Erythroblast (primary cell): ENCODE data around the gene DDIT4.

Source experiments
- DNase-seq, 2 experiments: peaks; one replicate each; lab custom pipeline; 2025; lab: John Stamatoyannopoulos, UW
- GATA1 ChIP-seq: IDR thresholded peaks from 2 replicates; pipeline ENCODE4 v1.6.1; 2011; ENCODE audit warnings: low read depth, mild to moderate bottlenecking, control low read depth, low read length, moderate library complexity
- POLR2A ChIP-seq: IDR thresholded peaks from 2 replicates; pipeline ENCODE4 v1.6.1; 2011; ENCODE audit warnings: mild to moderate bottlenecking, low read length

DDIT4 gene

GRCh38 chr10:72318418-72319262 is 44.9 kb downstream of the DDIT4 start:
- TF ChIP-seq GATA1, result no peak
- TF ChIP-seq POLR2A, result no peak
- no peak for DNase-seq

DNA sequence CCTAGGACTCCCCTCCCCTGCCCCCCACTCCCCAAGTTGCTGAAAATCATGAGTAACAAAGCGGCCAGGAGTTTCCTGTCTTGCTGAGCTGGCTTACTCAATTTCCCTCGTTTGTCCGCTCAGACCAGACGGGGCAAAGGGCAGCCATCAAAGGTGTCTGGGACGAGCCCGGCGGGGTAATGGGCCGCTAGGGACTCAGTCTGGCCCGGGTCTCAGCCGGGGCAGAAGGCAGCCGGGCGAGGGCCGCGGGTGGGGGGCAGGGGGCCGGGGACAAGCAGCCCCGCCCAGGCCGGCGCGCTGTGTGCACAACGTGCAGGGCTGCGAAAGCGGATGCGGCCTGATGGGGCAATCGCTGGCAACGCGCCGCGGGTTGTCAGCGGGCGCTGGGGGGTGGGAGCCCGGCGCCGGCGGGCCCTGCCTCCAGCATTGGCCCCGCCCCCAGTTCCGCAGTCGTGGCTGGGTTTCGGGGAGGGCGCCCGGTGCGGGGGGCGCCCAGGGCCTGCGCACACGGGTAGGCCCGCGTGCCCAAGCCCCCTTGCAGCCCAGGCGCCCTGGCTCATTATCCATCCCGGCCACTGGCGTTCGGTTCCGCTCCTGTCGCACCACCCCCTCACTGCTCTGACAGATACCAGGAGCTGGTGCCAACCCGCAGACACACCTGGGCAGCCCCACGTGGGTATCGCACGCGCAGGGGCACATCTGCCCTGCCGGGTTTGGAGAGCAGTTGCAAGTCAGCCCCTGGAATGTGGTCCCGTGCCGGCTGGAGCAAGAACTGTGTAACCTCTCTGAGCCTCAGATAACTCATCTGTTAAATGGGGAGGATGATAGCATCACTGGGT is 45.9 kb downstream of the DDIT4 start:
- DNase-seq, result peak; percentile 94 to 98
- TF ChIP-seq POLR2A, result no peak
- TF ChIP-seq GATA1, result no peak

- TF ChIP-seq GATA1, result peak; percentile 72
- peak; percentile 91 for TF ChIP-seq POLR2A
- DNase-seq, result peak; percentile 99
Observed at GRCh38 chr10:72320676-72321247, 47.0 kb downstream of the DDIT4 start.

GRCh38 chr10:72321248-72322029 is 47.7 kb downstream of the DDIT4 start:
- no peak for TF ChIP-seq POLR2A
- peak; percentile 68 to 85 for DNase-seq

DNA sequence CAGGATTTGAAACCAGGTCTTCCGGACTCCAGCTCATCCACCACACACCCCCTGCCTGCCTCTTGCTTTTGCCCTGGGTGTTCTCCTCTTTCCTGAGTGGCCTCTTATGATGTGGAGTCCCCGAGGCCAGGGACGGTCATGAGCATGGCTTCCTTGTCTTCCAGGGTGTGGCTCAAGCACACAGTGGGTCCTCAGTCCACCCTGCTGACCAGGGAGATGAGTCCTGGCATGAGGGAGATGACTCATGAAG is 48.2 kb downstream of the DDIT4 start:
- TF ChIP-seq GATA1, result no peak
- DNase-seq, result no peak

DNA sequence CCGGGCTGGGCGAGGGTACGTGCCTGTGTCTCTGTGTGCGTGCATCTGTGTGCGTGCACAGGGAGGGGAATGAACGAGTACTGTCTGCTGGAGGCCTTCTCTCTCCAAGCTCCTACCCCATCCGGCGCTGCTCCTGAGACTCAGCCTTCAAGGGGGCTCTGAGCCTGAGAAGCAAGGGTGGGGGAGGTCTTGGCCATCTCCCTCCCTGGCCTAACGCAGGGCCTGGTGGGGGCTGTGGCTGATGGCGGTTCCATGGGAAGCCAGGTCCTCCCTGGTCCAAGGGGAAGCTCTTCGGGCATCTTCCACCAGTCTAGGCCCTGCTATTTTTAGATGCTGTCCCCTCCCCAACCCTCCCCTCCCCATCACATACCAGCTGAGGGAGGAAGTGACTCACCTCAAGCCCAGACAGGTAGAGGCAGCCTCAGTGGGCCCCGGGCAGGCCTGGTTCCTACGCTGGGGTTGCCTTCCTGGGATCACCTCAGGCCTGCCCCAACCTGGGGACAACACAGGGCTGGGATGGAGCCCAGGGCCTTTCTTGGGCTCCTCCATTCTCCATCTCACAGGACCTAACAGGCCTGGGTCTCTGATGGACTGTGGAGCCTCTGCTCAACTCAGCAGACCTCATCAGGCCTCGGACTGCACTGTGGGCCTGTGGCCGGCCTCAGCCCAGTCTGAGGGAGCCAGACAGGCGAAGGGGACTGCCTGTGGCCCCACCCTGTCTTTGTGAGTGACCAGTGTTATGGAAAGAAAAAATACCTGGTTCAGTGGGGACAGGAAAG is 48.7 kb downstream of the DDIT4 start:
- DNase-seq, result no peak

DNA sequence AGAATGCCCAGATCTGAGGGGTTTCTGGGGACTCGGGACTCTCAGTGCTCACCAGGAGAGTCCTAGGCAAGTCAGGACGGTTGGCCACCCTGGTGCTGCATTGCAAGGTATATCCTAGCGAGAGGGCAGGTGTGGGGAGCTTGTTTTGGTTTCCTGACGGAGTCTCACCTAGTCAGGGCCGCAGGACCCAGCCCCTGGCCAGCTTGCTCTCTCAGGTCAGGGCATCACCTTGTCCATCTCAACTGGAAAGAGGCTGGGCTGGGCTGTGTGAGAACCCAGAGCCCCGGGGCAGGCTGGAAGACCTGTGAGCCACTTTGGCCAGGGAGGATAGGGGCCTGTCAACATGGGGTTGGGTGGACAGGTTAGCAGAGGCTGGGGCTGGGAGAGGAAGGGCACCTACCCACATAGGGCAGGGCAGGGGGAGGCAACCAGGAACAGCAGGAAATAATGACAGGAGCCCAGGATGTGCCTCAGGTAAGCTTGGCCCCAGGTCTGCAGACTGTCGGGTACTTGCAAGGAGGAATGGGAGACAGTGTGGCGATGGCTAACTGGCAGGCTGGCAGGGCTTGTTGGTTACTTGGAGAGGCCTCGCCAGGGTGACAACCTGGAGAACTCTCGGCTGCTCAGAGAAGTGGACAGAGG is 49.5 kb downstream of the DDIT4 start:
- TF ChIP-seq POLR2A (no peak), GATA1 (no peak)
- no peak for DNase-seq

More for the DNA sequence above, 48.7 kb downstream of the DDIT4 start:
- TF ChIP-seq GATA1 (no peak), POLR2A (no peak)

GRCh38 chr10:72323771-72324191 is 50.1 kb downstream of the DDIT4 start:
- no peak for TF ChIP-seq GATA1
- TF ChIP-seq POLR2A, result no peak
- no peak for DNase-seq
